Measurements from ENCODE around the gene AGPAT1.
A peak's percentile ranks its signal among the peaks of the same experiment; 100 is the strongest.
"Not testable (repeated sequence)": the region's sequence is repeated elsewhere in the genome, so short reads cannot be mapped to it uniquely, and the experiment has no call there.

Gene AGPAT1

DNA sequence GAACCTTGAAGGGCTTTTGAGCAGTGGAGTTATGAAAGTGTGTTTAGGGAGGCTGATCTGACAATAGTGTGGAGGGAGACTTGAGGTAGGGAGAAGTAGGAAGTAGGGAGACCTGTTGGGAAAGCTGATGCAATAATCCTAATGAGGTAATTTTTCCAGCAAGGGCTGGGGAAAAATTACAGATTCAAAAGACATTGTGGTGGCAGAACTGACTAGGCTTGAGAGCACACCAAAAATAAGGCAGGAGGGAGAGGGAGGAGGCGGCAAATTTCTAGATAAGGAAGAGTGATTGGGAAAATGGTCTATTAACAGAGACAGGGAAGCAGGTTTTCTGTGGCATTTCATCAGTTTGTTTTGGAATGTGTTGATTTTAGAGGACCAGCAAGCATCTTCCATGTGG is 29.6 kb downstream of the AGPAT1 start:
- Histone ChIP-seq H3K27ac (no peak overlapping the region), H3K27me3 (replicated peaks) (no peaks in the 10 kb centered on the region), H3K4me3 (ENCODE audit: low read depth, low read length) (no peak overlapping the region), H3K36me3 (replicated peaks) (no peaks in the 10 kb centered on the region)
- no peak for DNase-seq
- TF ChIP-seq, protein P1, sequence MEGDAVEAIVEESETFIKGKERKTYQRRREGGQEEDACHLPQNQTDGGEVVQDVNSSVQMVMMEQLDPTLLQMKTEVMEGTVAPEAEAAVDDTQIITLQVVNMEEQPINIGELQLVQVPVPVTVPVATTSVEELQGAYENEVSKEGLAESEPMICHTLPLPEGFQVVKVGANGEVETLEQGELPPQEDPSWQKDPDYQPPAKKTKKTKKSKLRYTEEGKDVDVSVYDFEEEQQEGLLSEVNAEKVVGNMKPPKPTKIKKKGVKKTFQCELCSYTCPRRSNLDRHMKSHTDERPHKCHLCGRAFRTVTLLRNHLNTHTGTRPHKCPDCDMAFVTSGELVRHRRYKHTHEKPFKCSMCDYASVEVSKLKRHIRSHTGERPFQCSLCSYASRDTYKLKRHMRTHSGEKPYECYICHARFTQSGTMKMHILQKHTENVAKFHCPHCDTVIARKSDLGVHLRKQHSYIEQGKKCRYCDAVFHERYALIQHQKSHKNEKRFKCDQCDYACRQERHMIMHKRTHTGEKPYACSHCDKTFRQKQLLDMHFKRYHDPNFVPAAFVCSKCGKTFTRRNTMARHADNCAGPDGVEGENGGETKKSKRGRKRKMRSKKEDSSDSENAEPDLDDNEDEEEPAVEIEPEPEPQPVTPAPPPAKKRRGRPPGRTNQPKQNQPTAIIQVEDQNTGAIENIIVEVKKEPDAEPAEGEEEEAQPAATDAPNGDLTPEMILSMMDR (IDR thresholded peaks at IDR 0.05; ENCODE audit: low read depth, low read length, missing control alignments): no peak
- in situ Hi-C loops (cut with HindIII; ENCODE audit: low pct_ligation_motif_present, low sequenced_read_pairs): no loop called here

- H3K4me3 ChIP-seq (ENCODE audit: low read depth, low read length); H3K27ac ChIP-seq; H3K36me3 ChIP-seq (replicated peaks); H3K27me3 ChIP-seq (replicated peaks); in situ Hi-C loops (cut with HindIII; ENCODE audit: low pct_ligation_motif_present, low sequenced_read_pairs); DNase-seq: not testable (repeated sequence)
These were observed 31.6 kb downstream of the AGPAT1 start for GRCh38 chr6:32144238-32144637.

DNA sequence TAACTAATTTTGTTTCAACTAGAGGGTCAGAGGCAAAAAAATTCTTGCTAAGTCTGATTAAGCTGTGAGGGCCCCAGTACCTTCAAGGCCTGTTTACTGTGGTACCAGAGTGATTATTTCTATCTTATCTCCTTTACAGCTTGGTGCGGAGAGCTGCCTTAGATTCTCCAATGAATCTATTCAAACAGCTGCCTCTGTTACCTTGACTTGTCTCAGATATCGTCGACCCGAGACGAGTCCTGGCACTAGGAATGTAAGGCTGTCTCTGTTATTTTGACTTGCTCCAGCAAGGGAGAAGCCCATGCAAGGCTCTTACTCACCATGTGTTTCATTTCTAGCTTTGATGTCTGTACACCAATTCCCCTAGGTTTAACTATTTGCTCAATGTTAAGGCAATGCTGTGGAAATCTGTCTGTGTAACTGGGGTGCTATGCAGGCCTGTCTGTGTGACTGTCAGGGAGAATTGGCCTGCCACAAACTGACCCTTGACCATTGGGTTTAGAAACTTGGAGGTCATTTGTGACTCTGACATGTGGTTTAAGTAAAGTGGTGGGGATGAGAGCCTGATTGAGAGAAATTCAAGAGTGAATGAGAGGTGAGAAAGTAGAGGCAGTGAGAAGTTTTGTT is 35.4 kb downstream of the AGPAT1 start:
- no peak for DNase-seq
- H3K27me3 ChIP-seq (replicated peaks): no peaks in the 10 kb centered on the region
- TF ChIP-seq, protein P1 (IDR thresholded peaks at IDR 0.05; ENCODE audit: low read depth, low read length, missing control alignments): no peak
- in situ Hi-C loops (cut with HindIII; ENCODE audit: low pct_ligation_motif_present, low sequenced_read_pairs): no loop called here
- H3K36me3 ChIP-seq (replicated peaks): no peaks in the 10 kb centered on the region
- no peak overlapping the region for H3K27ac ChIP-seq
- H3K4me3 ChIP-seq (ENCODE audit: low read depth, low read length): no peak overlapping the region

- no peak for DNase-seq
- in situ Hi-C loops (cut with HindIII; ENCODE audit: low pct_ligation_motif_present, low sequenced_read_pairs): no loop called here
- Histone ChIP-seq H3K27me3 (replicated peaks) (no peaks in the 10 kb centered on the region), H3K4me3 (ENCODE audit: low read depth, low read length) (no peak overlapping the region), H3K27ac (no peak overlapping the region), H3K36me3 (replicated peaks) (no peaks in the 10 kb centered on the region)
- TF ChIP-seq, protein P1 (IDR thresholded peaks at IDR 0.05; ENCODE audit: low read depth, low read length, missing control alignments): no peak
These were observed 36.3 kb downstream of the AGPAT1 start for GRCh38 chr6:32139590-32139989.

GRCh38 chr6:32137454-32137853 is 38.4 kb downstream of the AGPAT1 start:
- Histone ChIP-seq H3K4me3 (ENCODE audit: low read depth, low read length) (no peak overlapping the region), H3K27ac (no peak overlapping the region), H3K27me3 (replicated peaks) (no peaks in the 10 kb centered on the region), H3K36me3 (replicated peaks) (no peaks in the 10 kb centered on the region)
- DNase-seq: no peak
- TF ChIP-seq, protein P1 (IDR thresholded peaks at IDR 0.05; ENCODE audit: low read depth, low read length, missing control alignments): no peak
- in situ Hi-C loops (cut with HindIII; ENCODE audit: low pct_ligation_motif_present, low sequenced_read_pairs): no loop called here

DNA sequence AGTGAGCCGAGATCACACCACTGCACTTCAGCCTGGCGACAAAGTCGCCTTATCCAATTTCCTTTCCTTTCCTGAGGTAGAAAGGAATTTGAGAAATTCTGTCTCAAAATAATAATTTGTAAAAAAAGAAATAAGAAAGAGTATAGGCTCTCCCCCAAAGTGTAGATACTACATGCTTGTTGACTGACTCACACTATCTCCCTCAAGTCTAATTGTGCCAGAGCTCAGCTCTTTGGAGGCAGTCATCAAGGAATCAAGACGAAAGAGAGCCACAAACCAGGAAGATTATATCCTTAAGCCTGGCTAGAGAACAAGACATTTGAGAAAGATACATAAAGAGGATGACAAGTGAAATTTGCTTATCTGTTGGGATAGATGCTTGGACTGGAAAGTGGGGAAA is 42.1 kb downstream of the AGPAT1 start:
- no peaks in the 10 kb centered on the region for H3K27me3 ChIP-seq (replicated peaks)
- no peaks in the 10 kb centered on the region for H3K36me3 ChIP-seq (replicated peaks)
- no peak overlapping the region for H3K27ac ChIP-seq
- DNase-seq: peak; percentile 25
- in situ Hi-C loops (cut with HindIII; ENCODE audit: low pct_ligation_motif_present, low sequenced_read_pairs): no loop called here
- H3K4me3 ChIP-seq (ENCODE audit: low read depth, low read length): no peak overlapping the region
- TF ChIP-seq, protein P1 (IDR thresholded peaks at IDR 0.05; ENCODE audit: low read depth, low read length, missing control alignments): no peak

Data from brain microvascular endothelial cell (primary cell).